ENCODE measurements around the gene CREB3. TPM values are rescaled to one million over a fixed set of nuclear protein-coding genes. Genes with fewer than 3 reads are reported as not detected.
A peak's percentile ranks its signal among the peaks of the same experiment; 100 is the strongest.

CREB3 gene
- total RNA-seq, 1 donor from 2014 or later = 28.1 TPM

- H3K27me3 ChIP-seq (ENCODE audit: low read depth) = no peaks in the 10 kb centered on the region
- no peaks in the 10 kb centered on the region for H3K9me3 ChIP-seq
- DNase-seq (no peak), ATAC-seq (no peak)
- H3K27ac ChIP-seq = no peak overlapping the region
- H3K36me3 ChIP-seq = peaks cover 50% of the 10 kb centered on the region
- H3K4me3 ChIP-seq = peak overlapping the region; percentile 95
- peaks cover 47% of the 10 kb centered on the region for H3K4me1 ChIP-seq
- no peak for TF ChIP-seq CTCF (IDR thresholded peaks at IDR 0.05)
- intact Hi-C loops (cut with DNase I) = no loop called here
Measured at GRCh38 chr9:35745569-35745968, 13.1 kb downstream of the CREB3 start.

- Histone ChIP-seq H3K36me3 (peaks cover 50% of the 10 kb centered on the region), H3K4me1 (peaks cover 50% of the 10 kb centered on the region), H3K4me3 (peak overlapping the region; percentile 95), H3K27ac (no peak overlapping the region), H3K27me3 (ENCODE audit: low read depth) (no peaks in the 10 kb centered on the region), H3K9me3 (no peaks in the 10 kb centered on the region)
- no peak for TF ChIP-seq CTCF (IDR thresholded peaks at IDR 0.05)
- intact Hi-C loops (cut with DNase I) = no loop called here
- no peak for ATAC-seq
- DNase-seq = no peak
Measured at GRCh38 chr9:35746583-35746982, 14.1 kb downstream of the CREB3 start.

GRCh38 chr9:35748242-35748857, 15.9 kb downstream of the CREB3 start:
- Histone ChIP-seq H3K27ac (peak overlapping the region; percentile 91), H3K4me3 (peak overlapping the region; percentile 95), H3K36me3 (peaks cover 50% of the 10 kb centered on the region), H3K27me3 (ENCODE audit: low read depth) (no peaks in the 10 kb centered on the region), H3K4me1 (peaks cover 50% of the 10 kb centered on the region), H3K9me3 (no peaks in the 10 kb centered on the region)
- ATAC-seq (no peak), DNase-seq (no peak)
- TF ChIP-seq CTCF (IDR thresholded peaks at IDR 0.05) = no peak
- intact Hi-C loops (cut with DNase I) = no loop called here

GRCh38 chr9:35748858-35749514, 16.5 kb downstream of the CREB3 start, which contains the start of the genes GBA2 and RGP1:
Gene GBA2, minus strand, starts transcription at chr9:35749228. Its CDS starts 524 bp downstream, at chr9:35748704.
Gene RGP1, plus strand, starts transcription at chr9:35749287. Its CDS starts 469 bp downstream, at chr9:35749756.
- Histone ChIP-seq H3K9me3 (no peaks in the 10 kb centered on the region), H3K27ac (peak within 1 kb of the TSS; percentile 91), H3K4me1 (peaks cover 50% of the 10 kb centered on the region), H3K4me3 (peak within 1 kb of the TSS; percentile 95), H3K36me3 (peaks cover 50% of the 10 kb centered on the region), H3K27me3 (ENCODE audit: low read depth) (no peaks in the 10 kb centered on the region)
- intact Hi-C loops (cut with DNase I) = no loop called here
- no peak for TF ChIP-seq CTCF (IDR thresholded peaks at IDR 0.05)
- ATAC-seq (peak; percentile 94 to 97), DNase-seq (peak; percentile 90)

- H3K4me1 ChIP-seq = peaks cover 48% of the 10 kb centered on the region
- no peaks in the 10 kb centered on the region for H3K9me3 ChIP-seq
- H3K4me3 ChIP-seq = peak overlapping the region; percentile 95
- H3K27ac ChIP-seq = peak overlapping the region; percentile 91
- H3K36me3 ChIP-seq = peaks cover 50% of the 10 kb centered on the region
- no peaks in the 10 kb centered on the region for H3K27me3 ChIP-seq (ENCODE audit: low read depth)
- intact Hi-C loops (cut with DNase I) = no loop called here
- ATAC-seq = peak; percentile 61 to 72
- peak; percentile 67 for DNase-seq
- TF ChIP-seq CTCF (IDR thresholded peaks at IDR 0.05) = no peak
Measured at GRCh38 chr9:35749515-35750255, 17.2 kb downstream of the CREB3 start.

Measured in lower lobe of right lung (tissue), 2 donors.